Esophagus muscularis mucosa (tissue), 4 donors: ENCODE measurements around the gene PDE6D. TPM values are rescaled to one million over a fixed set of nuclear protein-coding genes. Genes with fewer than 3 reads are reported as not detected.

Experiments
- DNase-seq: peaks from one replicate; pipeline ENCODE4 v3.0.0-alpha.2; 2017; ENCODE audit errors: extremely low spot score
- H3K27ac ChIP-seq, 4 donors: fragments of 200-600 bp; sonication (generic); replicated peaks in 1 of 4; 1 replicate in 3 of 4; 2 replicates in 1 of 4; pipeline ENCODE4 v1.5.1; 2016 to 2019; ENCODE audit warnings: mild to moderate bottlenecking in 1 of 4
- H3K27me3 ChIP-seq, 4 donors: fragments of 200-600 bp; sonication (generic); one replicate each; pipeline versions ENCODE4 v1.5.1 to v1.6.0; 2016 to 2019
- H3K36me3 ChIP-seq, 4 donors: fragments of 200-600 bp; sonication (generic); one replicate each; pipeline ENCODE4 v1.5.1; 2016 to 2019
- H3K4me1 ChIP-seq, 4 donors: fragments of 200-600 bp; sonication (generic); one replicate each; pipeline ENCODE4 v1.5.1; 2016 to 2019
- H3K4me3 ChIP-seq, 4 donors: fragments of 200-600 bp; sonication (generic); 1 replicate in 2 of 4; 2 replicates in 2 of 4; pipeline ENCODE4 v1.5.1; 2016 to 2019; ENCODE audit warnings: mild to moderate bottlenecking in 4 of 4, moderate library complexity in 1 of 4
- H3K9me3 ChIP-seq, 4 donors: fragments of 200-600 bp; sonication (generic); 1 replicate in 3 of 4; 2 replicates in 1 of 4; pipeline ENCODE4 v1.5.1; 2016 to 2019
- EP300 ChIP-seq: sonication (generic); formaldehyde crosslinking; IDR thresholded peaks from one replicate; pipeline ENCODE4 v1.6.1; 2017; ENCODE audit warnings: antibody characterized with exemption
- POLR2A ChIP-seq: fragments of 450-650 bp; IDR thresholded peaks from one replicate; pipeline ENCODE4 v1.6.1; 2017; ENCODE audit warnings: antibody characterized with exemption, moderate library complexity, mild to moderate bottlenecking, low read depth
- POLR2AphosphoS5 ChIP-seq, 2 donors: sonication (generic); formaldehyde crosslinking; IDR thresholded peaks; one replicate each; pipeline ENCODE4 v1.6.1; 2017; ENCODE audit warnings: antibody characterized with exemption in 2 of 2
- WGBS: methylation state at CpG from one replicate; pipeline ENCODE4 v1.1.5; 2018; 5-methylcytosine and 5-hydroxymethylcytosine counted together
- intact Hi-C: fragments of 100-400 bp; cut with DNase I; formaldehyde crosslinking; loops from one replicate; pipeline ENCODE4 v1.15.1; 2023
- total RNA-seq, 4 donors: library from RNA; depleted of rRNA; stranded (reverse); fragments of >200 nt; gene quantifications; one replicate each; pipeline versions ENCODE4 v1.1.0 to v1.2.1, GENCODE V29; 2016
- TF ChIP-seq, protein P1 (sequence below), 3 experiments: fragments of 200-600 bp in 2 of 3; fragments of 450-650 bp in 1 of 3; sonication (generic) in 2 of 3; IDR thresholded peaks; one replicate each; pipeline ENCODE4 v1.5.1; 2017 to 2019; ENCODE audit warnings: antibody characterized with exemption in 3 of 3, mild to moderate bottlenecking in 2 of 3, moderate library complexity in 1 of 3

Gene PDE6D
- total RNA-seq, 4 donors from 2014 or later, result 28.2 to 33.8 (median 30.0) TPM

DNA sequence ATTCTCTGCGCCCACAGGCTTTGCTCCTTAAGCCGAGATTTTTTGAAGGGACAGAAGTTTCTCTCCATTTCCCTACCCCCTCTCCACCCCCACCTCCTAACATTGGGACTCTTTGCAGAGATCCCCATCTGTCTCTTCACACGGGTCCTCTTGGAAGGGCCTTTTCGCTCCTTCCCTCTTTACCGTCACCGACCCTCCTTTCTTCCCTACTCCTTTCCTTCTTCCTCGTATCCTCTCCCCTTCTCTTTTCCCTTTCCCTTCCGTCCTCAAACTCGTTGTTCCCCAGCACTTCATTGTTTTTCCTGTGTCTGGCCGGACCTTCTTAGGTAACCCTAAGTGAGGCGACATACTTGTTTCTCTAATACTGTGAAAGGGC lies 5.8 kb upstream of the PDE6D start:
- no peaks in the 10 kb centered on the region for H3K27me3 ChIP-seq
- H3K9me3 ChIP-seq, result no peaks in the 10 kb centered on the region
- intact Hi-C loops, result no loop called here
- WGBS, result 13% methylated on average over 11 of the region's 11 CpGs
- no peak for DNase-seq
- H3K4me1 ChIP-seq, result peaks cover 58 to 66% (median 61%) of the 10 kb centered on the region in 4 donors
- H3K36me3 ChIP-seq, result peaks cover 7 to 28% (median 25%) of the 10 kb centered on the region in 4 donors
- H3K27ac ChIP-seq, result peak overlapping the region; percentile 70 to 82 (median 78)
- peak overlapping the region; percentile 74 to 99 (median 92) for H3K4me3 ChIP-seq
- TF ChIP-seq POLR2A (no peak), EP300 (no peak), POLR2AphosphoS5 (IDR thresholded peaks at IDR 0.05) (no peak)
- TF ChIP-seq, protein P1, sequence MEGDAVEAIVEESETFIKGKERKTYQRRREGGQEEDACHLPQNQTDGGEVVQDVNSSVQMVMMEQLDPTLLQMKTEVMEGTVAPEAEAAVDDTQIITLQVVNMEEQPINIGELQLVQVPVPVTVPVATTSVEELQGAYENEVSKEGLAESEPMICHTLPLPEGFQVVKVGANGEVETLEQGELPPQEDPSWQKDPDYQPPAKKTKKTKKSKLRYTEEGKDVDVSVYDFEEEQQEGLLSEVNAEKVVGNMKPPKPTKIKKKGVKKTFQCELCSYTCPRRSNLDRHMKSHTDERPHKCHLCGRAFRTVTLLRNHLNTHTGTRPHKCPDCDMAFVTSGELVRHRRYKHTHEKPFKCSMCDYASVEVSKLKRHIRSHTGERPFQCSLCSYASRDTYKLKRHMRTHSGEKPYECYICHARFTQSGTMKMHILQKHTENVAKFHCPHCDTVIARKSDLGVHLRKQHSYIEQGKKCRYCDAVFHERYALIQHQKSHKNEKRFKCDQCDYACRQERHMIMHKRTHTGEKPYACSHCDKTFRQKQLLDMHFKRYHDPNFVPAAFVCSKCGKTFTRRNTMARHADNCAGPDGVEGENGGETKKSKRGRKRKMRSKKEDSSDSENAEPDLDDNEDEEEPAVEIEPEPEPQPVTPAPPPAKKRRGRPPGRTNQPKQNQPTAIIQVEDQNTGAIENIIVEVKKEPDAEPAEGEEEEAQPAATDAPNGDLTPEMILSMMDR (IDR thresholded peaks at IDR 0.05), result no peak

DNA sequence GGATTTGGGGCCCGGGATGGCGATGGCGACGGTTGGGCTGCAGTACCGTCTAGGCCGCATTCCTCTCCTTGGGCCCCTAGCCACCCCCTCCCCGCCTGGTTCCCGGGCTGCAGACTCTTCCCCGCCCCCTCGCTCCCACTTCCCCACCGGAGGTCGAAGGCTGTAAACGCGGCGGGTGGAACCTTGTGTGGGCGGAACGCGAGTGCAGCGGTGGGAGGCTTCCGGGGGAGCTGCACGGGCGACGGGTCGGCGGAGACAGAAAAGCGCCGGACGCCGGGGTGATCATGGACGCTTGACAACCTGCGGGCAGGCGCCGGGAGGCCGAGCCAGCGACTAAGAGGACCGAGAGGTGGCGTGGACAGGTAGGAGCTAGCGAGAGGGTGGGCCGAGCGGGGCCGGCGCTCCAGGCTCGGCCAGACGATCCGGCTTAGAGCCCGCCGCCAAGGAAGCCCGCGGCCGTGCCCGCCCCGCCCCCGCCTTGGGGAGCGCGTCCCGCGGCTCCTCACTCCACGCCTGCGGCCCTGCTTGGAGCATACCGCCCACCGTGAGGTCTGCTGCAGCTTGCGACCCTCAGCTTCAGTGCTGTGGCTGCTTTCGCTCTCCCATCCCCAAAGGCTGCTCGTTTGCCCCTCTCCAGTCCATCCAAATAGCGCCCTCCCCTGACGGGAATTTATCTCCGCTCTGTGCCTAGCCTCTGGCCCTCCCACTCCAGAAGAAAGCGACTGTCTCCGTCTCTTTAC lies 5.3 kb upstream of the PDE6D start, which contains the start of gene COPS7B:
Gene COPS7B (plus strand): TSS at position 269 of the 740 bp plus-strand sequence. CDS start 2,126 bp downstream, outside the sequence.
- TF ChIP-seq, protein P1 (IDR thresholded peaks at IDR 0.05), result peak; percentile 28 to 37 (median 36)
- TF ChIP-seq EP300 (no peak), POLR2AphosphoS5 (IDR thresholded peaks at IDR 0.05) (peak; percentile 66 to 89)
- WGBS, result under 1% methylated on average over 6 of the region's 69 CpGs
- intact Hi-C loops, result no loop called here
- Histone ChIP-seq H3K27ac (peak within 1 kb of the TSS; percentile 70 to 82 (median 78)), H3K4me3 (peak within 1 kb of the TSS; percentile 74 to 99 (median 92)), H3K36me3 (peaks cover 7 to 22% (median 20%) of the 10 kb centered on the region in 4 donors), H3K9me3 (no peaks in the 10 kb centered on the region), H3K4me1 (peaks cover 60 to 66% (median 62%) of the 10 kb centered on the region in 4 donors), H3K27me3 (no peaks in the 10 kb centered on the region)
- peak; percentile 93 for DNase-seq

DNA sequence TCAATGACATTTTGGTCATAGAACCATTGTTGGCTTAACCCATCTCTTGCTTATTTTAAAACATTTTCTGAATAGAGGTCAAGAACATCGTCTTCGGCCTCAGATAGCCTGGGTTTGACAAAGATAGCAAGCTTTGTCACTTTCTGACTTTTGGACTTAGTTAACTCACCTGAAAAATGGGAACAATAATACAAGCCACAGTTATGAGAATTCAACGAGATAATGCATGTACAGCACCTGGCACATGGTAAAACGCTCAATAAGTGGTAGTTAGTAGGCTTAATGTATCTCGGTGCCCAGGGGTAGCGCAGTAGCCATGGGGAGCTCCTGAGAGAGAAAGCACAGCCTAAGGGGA lies 4.7 kb upstream of the PDE6D start:
- Histone ChIP-seq H3K4me1 (peaks cover 60 to 66% (median 62%) of the 10 kb centered on the region in 4 donors), H3K9me3 (no peaks in the 10 kb centered on the region), H3K27ac (peak overlapping the region; percentile 70 to 82 (median 78)), H3K36me3 (peaks cover 7 to 17% (median 15%) of the 10 kb centered on the region in 4 donors), H3K4me3 (peak overlapping the region; percentile 74 to 99 (median 92)), H3K27me3 (no peaks in the 10 kb centered on the region)
- WGBS, result 46% methylated on average over 6 of the region's 6 CpGs
- TF ChIP-seq EP300, result no peak
- TF ChIP-seq, protein P1 (IDR thresholded peaks at IDR 0.05), result no peak
- TF ChIP-seq POLR2A, result no peak
- no peak for TF ChIP-seq POLR2AphosphoS5 (IDR thresholded peaks at IDR 0.05)
- no peak for DNase-seq
- intact Hi-C loops, result no loop called here

DNA sequence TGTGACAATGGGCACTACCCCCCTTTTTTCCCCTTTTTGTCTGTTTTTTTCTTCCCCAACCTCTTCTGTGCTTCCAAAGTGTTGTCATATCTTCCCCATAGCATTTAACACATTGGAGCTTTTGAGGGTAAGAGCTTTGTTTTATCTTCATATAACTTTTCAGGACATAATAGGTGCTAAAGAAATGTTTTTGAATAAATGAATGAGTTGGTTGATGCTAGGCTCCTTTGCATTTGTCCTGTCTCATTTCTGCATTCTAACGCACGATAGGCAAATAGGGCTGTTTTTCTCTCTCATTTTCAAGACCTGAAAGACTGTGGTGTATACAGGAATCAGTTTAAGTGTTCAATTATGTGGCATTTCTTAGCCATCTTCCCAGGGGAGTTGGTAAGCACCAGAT lies 4.3 kb upstream of the PDE6D start:
- 85% methylated on average over 2 of the region's 2 CpGs for WGBS
- peak overlapping the region in 1 of 4 donors; percentile 99 for H3K4me3 ChIP-seq
- H3K4me1 ChIP-seq, result peaks cover 63 to 69% (median 64%) of the 10 kb centered on the region in 4 donors
- no peaks in the 10 kb centered on the region for H3K27me3 ChIP-seq
- TF ChIP-seq EP300 (no peak), POLR2AphosphoS5 (IDR thresholded peaks at IDR 0.05) (no peak), POLR2A (no peak)
- TF ChIP-seq, protein P1 (IDR thresholded peaks at IDR 0.05), result no peak
- no peak for DNase-seq
- H3K27ac ChIP-seq, result no peak overlapping the region
- no peaks in the 10 kb centered on the region for H3K9me3 ChIP-seq
- intact Hi-C loops, result no loop called here
- peaks cover 7 to 17% (median 15%) of the 10 kb centered on the region in 4 donors for H3K36me3 ChIP-seq
